ENCODE data around the gene PLA2G2C. TPM values are rescaled to one million over a fixed set of nuclear protein-coding genes. Genes with fewer than 3 reads are reported as not detected.

Gene PLA2G2C
- total and polyA plus RNA-seq, 2 of the 13 experiments (the other 11 are each of a cell fraction or from before 2014, with no cell fraction given), result not detected

- no peak for TF ChIP-seq PBX2 (CRISPR knock-in tag; IDR thresholded peaks at IDR 0.05)
- no peak for TF ChIP-seq PCBP1 (IDR thresholded peaks at IDR 0.05; ENCODE audit: borderline replicate concordance, low read depth, low read length)
- no peak for TF ChIP-seq MYNN (CRISPR knock-in tag; IDR thresholded peaks at IDR 0.05; ENCODE audit: low read depth)
- TF ChIP-seq ZBTB21 (CRISPR knock-in tag; IDR thresholded peaks at IDR 0.05), result no peak
- no peak for TF ChIP-seq STAT6 (CRISPR knock-in tag; IDR thresholded peaks at IDR 0.05; ENCODE audit: borderline replicate concordance)
- no peak for TF ChIP-seq HMG20B (CRISPR knock-in tag; conservative IDR thresholded peaks at IDR 0.05)
- no peak overlapping the region for H3K4me2 ChIP-seq (ENCODE audit: low read depth, low read length)
- H3K27ac ChIP-seq (ENCODE audit: extremely low read length, insufficient read depth, low read length), result no peak overlapping the region
- H3K79me2 ChIP-seq (ENCODE audit: insufficient read depth, low read length), result no peaks in the 10 kb centered on the region
- POLR2A ChIA-PET, result no interaction called here
- no peaks in the 10 kb centered on the region for H3K9me3 ChIP-seq (ENCODE audit: low read length)
- H3K36me3 ChIP-seq (replicated peaks in 1 of 2; ENCODE audit: control insufficient read depth in 1 of 2, insufficient read depth in 2 of 2, low read length in 2 of 2), result no peaks in the 10 kb centered on the region
- peaks cover 1 to 44% of the 10 kb centered on the region in 2 experiments; a peak in 4 of 5 replicates for H3K27me3 ChIP-seq (ENCODE audit: control insufficient read depth in 1 of 2, insufficient read depth in 2 of 2, low read length in 2 of 2)
- no peak overlapping the region for H3K9ac ChIP-seq (ENCODE audit: insufficient read depth, low read depth, low read length)
- CTCF ChIA-PET (ENCODE audit: low intra/inter-chr PET ratio, low total read pairs), result no interaction called here
- H2AFZ ChIP-seq (ENCODE audit: low read length), result no peak overlapping the region
- no peak for DNase-seq (ENCODE audit: low spot score)
- H4K20me1 ChIP-seq (ENCODE audit: insufficient read depth, low read length), result no peaks in the 10 kb centered on the region
- H3K4me1 ChIP-seq (ENCODE audit: insufficient read depth, low read length), result no peaks in the 10 kb centered on the region; the same call in 1 of the 2 replicates
- no peak for FAIRE-seq
- H3K4me3 ChIP-seq (replicated peaks in 1 of 3; ENCODE audit: insufficient read depth in 1 of 3, low read depth in 2 of 3, low read length in 3 of 3), result no peak overlapping the region
- intact Hi-C loops (cut with micrococcal nuclease; ENCODE audit: unreplicated experiment) (no loop called here), in situ Hi-C loops (cut with HindIII; ENCODE audit: extremely low pct_ligation_motif_present, low pct_unique_long_range_greater_than_20kb) (loop anchor here (10.0 kb wide), 1 partner anchor 209 kb away; no protein-coding TSS in a partner anchor)
- no peak for ATAC-seq
- 0% methylated on average over 6 of the region's 6 CpGs for WGBS (ENCODE audit: low lambda C conversion rate)
- BruUV-seq (replicated peaks), result no TSS peak
Observed at GRCh38 chr1:20215716-20216115, 29.4 kb upstream of the PLA2G2C start.

All from HepG2 (cell line).